Tibial nerve (tissue), 4 donors: Measurements from ENCODE around the gene PANX2.
"Not testable (repeated sequence)": the region's sequence is repeated elsewhere in the genome, so short reads cannot be mapped to it uniquely, and the experiment has no call there.

ENCODE experiments used
- EP300 ChIP-seq, 2 donors: sonication (generic); formaldehyde crosslinking; IDR thresholded peaks; one replicate each; pipeline ENCODE4 v1.6.1; 2017; ENCODE audit warnings: antibody characterized with exemption in 2 of 2, mild to moderate bottlenecking in 1 of 2
- POLR2A ChIP-seq, 2 donors: fragments of 450-650 bp; IDR thresholded peaks; one replicate each; pipeline ENCODE4 v1.6.1; 2017; ENCODE audit warnings: antibody characterized with exemption in 2 of 2, mild to moderate bottlenecking in 2 of 2, moderate library complexity in 2 of 2
- TF ChIP-seq, protein P1 (sequence below), 5 experiments: fragments of 200-600 bp in 3 of 5; fragments of 450-650 bp in 2 of 5; sonication (generic) in 3 of 5; IDR thresholded peaks; one replicate each; pipeline ENCODE4 v1.5.1; 2016 to 2019; ENCODE audit warnings: antibody characterized with exemption in 5 of 5, mild to moderate bottlenecking in 3 of 5, moderate library complexity in 2 of 5

- TF ChIP-seq, protein P1, sequence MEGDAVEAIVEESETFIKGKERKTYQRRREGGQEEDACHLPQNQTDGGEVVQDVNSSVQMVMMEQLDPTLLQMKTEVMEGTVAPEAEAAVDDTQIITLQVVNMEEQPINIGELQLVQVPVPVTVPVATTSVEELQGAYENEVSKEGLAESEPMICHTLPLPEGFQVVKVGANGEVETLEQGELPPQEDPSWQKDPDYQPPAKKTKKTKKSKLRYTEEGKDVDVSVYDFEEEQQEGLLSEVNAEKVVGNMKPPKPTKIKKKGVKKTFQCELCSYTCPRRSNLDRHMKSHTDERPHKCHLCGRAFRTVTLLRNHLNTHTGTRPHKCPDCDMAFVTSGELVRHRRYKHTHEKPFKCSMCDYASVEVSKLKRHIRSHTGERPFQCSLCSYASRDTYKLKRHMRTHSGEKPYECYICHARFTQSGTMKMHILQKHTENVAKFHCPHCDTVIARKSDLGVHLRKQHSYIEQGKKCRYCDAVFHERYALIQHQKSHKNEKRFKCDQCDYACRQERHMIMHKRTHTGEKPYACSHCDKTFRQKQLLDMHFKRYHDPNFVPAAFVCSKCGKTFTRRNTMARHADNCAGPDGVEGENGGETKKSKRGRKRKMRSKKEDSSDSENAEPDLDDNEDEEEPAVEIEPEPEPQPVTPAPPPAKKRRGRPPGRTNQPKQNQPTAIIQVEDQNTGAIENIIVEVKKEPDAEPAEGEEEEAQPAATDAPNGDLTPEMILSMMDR (IDR thresholded peaks at IDR 0.05): not testable (repeated sequence)
- not testable (repeated sequence) for TF ChIP-seq POLR2A, EP300 (IDR thresholded peaks at IDR 0.05)
These were observed 23.0 kb upstream of the PANX2 start for GRCh38 chr22:50147258-50148165.
